ENCODE data around the gene SLC25A42.
A peak's percentile ranks its signal among the peaks of the same experiment; 100 is the strongest.
"Not testable (repeated sequence)": the region's sequence is repeated elsewhere in the genome, so short reads cannot be mapped to it uniquely, and the experiment has no call there.

The SLC25A42 gene

GRCh38 chr19:19096641-19097627 is 33.1 kb downstream of the SLC25A42 start:
- no peak for DNase-seq (ENCODE audit: low read depth)
- no peak overlapping the region for H3K4me3 ChIP-seq (ENCODE audit: low read length)
- no peak for TF ChIP-seq CTCF (IDR thresholded peaks at IDR 0.05; ENCODE audit: insufficient read depth, low read depth, low read length, missing control alignments)

GRCh38 chr19:19098084-19098702 is 34.4 kb downstream of the SLC25A42 start:
- H3K4me3 ChIP-seq (ENCODE audit: low read length) = no peak overlapping the region
- peak; percentile 10 for DNase-seq (ENCODE audit: low read depth)
- TF ChIP-seq CTCF (IDR thresholded peaks at IDR 0.05; ENCODE audit: insufficient read depth, low read depth, low read length, missing control alignments) = no peak

- DNase-seq (ENCODE audit: low read depth) = no peak
- no peak for TF ChIP-seq CTCF (IDR thresholded peaks at IDR 0.05; ENCODE audit: insufficient read depth, low read depth, low read length, missing control alignments)
- no peak overlapping the region for H3K4me3 ChIP-seq (ENCODE audit: low read length)
These were observed 35.2 kb downstream of the SLC25A42 start for GRCh38 chr19:19098703-19099632.

- no peak overlapping the region for H3K4me3 ChIP-seq (ENCODE audit: low read length)
These were observed 37.7 kb downstream of the SLC25A42 start for GRCh38 chr19:19101540-19101939.

GRCh38 chr19:19102566-19102965 is 38.8 kb downstream of the SLC25A42 start:
- not testable (repeated sequence) for H3K4me3 ChIP-seq (ENCODE audit: low read length); DNase-seq (ENCODE audit: low read depth)

More at GRCh38 chr19:19101540-19101939, 37.7 kb downstream of the SLC25A42 start:
- no peak for TF ChIP-seq CTCF (IDR thresholded peaks at IDR 0.05; ENCODE audit: insufficient read depth, low read depth, low read length, missing control alignments)
- DNase-seq (ENCODE audit: low read depth) = no peak

GRCh38 chr19:19103167-19103566 is 39.4 kb downstream of the SLC25A42 start:
- H3K4me3 ChIP-seq (ENCODE audit: low read length) = no peak overlapping the region
- no peak for TF ChIP-seq CTCF (IDR thresholded peaks at IDR 0.05; ENCODE audit: insufficient read depth, low read depth, low read length, missing control alignments)
- peak; percentile 64 for DNase-seq (ENCODE audit: low read depth)
